Mammary epithelial cell (primary cell): Measurements from ENCODE around the gene ITGA8.

Experiments used
- CTCF ChIP-seq, 2 donors: IDR thresholded peaks in 1 of 2; conservative IDR thresholded peaks in 1 of 2; 2 replicates each; pipeline ENCODE4 v1.5.1; 2011 to 2012; ENCODE audit warnings: inconsistent platforms in 2 of 2, low read length in 2 of 2, mild to moderate bottlenecking in 2 of 2, control low read depth in 1 of 2, low read depth in 1 of 2; ENCODE audit not compliant: insufficient read depth in 1 of 2; ENCODE audit errors: extremely low read depth in 1 of 2
- EZH2 ChIP-seq: IDR thresholded peaks from 2 replicates; pipeline ENCODE4 v1.6.1; 2012; ENCODE audit warnings: low read length, inconsistent platforms, borderline replicate concordance

- no peak for TF ChIP-seq CTCF (conservative IDR thresholded peaks at IDR 0.05 in 1 of 2, IDR thresholded peaks at IDR 0.05 in 1 of 2; ENCODE audit: extremely low read depth in 1 of 2, insufficient read depth in 1 of 2, low read depth in 1 of 2, low read length in 2 of 2)
- TF ChIP-seq EZH2 = no peak
These were observed 23.1 kb upstream of the ITGA8 start for GRCh38 chr10:15742836-15743235.
